ENCODE data around the gene CRYGN.
A peak's percentile ranks its signal among the peaks of the same experiment; 100 is the strongest.

Gene CRYGN

DNA sequence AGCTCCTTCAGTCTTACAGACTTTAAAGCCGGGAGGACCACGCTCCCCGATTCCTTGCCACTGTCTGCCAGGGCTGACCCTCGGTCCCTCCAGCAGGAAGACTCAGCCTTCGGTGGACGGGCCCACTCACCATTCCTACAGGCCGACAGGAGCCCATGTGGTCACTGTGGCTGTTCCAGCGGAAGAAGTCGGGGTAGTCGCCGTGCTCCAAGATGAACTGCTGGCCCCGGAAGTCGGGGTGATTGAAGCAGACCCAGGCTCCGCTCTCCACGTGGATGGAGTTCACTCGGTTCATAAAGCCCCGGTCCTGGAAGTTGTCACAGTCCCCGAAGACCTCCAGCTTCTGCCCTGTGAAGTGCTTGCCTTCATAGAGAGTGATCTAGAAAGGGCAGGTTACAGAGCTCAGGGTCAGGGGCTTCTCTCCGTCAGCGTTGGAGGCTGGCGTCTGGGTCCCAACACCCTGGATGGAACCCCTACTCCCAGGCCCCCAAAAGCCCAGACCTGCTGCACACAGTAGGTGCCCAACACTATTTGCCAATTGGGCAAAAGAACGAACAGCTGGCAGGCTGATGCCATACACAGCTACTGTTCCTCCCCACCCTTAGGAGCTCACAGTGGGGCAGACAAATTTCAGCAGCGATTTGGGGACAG is 1.9 kb downstream of the CRYGN start:
- no peak for DNase-seq

DNA sequence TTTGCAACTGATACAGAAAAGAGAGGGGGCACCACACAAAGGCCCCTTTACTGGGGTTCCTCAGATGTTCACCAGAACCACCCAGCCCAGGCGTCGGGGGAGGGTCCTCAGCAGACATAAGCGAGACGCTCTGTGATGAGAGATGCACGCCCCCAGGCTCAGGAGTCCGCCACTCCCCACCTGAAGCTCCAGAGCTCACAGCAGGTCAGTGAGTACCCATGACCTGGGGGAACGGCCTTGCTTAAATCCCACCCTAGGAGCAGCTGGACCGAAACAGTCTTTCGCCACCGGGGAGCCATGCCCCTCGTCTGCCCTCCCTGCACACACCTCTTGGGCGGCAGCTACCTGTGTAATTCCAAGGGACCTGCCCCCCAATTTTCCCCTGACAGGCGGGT is 2.8 kb downstream of the CRYGN start:
- no peak for DNase-seq

DNA sequence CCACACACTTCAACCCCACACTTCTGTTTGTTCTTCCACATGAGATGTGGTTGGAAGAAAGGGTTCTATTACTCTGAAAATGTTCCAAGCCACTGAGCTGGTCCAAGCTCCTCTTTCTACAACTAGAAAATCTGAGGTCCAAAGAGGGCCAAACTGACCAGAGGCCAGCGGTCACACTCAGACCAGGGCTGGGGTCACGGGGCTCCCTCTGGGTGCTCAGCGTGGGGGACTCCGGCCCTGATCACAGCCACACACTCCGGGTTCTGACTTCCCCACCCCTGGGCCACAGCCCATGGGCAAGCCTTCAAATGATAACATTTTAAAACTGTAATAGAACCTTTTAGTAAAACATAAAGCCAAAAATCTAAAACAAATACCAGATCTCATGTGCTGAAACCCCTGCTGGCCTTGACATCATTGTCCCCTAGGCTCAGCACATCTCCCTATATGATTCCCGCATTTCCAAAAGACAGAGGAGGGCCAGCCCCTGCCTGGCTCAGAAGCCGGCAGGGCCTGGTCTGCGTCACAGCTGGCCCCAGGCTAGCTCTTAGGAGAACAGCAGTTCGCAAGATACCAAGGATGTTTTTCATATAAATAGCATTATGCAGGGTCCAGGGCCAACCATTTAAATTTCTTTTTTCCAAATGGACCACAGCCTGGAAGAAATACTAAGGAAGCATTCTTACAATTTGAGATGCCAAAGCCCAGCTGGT is 3.3 kb downstream of the CRYGN start:
- DNase-seq = no peak

DNA sequence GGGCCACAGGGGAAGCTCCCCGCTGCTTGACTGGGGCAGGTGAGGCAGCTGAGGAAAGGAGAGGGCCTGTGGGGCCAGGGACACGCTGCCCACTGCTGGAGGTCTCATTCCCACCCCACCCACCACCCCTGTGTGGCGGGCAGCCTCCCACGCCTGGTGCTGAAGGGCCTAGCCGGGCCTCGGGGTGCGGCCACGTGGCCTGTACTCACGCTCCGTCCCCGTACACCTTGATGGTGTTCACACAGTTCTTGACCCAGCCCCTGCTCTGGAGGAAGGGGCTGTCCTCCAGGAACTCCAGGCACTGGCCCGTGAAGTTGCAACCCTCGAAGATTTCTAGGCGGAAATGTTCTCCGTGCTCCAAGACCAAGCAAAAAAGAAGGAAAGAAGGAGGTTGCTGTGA is 4.0 kb downstream of the CRYGN start:
- no peak for DNase-seq

DNA sequence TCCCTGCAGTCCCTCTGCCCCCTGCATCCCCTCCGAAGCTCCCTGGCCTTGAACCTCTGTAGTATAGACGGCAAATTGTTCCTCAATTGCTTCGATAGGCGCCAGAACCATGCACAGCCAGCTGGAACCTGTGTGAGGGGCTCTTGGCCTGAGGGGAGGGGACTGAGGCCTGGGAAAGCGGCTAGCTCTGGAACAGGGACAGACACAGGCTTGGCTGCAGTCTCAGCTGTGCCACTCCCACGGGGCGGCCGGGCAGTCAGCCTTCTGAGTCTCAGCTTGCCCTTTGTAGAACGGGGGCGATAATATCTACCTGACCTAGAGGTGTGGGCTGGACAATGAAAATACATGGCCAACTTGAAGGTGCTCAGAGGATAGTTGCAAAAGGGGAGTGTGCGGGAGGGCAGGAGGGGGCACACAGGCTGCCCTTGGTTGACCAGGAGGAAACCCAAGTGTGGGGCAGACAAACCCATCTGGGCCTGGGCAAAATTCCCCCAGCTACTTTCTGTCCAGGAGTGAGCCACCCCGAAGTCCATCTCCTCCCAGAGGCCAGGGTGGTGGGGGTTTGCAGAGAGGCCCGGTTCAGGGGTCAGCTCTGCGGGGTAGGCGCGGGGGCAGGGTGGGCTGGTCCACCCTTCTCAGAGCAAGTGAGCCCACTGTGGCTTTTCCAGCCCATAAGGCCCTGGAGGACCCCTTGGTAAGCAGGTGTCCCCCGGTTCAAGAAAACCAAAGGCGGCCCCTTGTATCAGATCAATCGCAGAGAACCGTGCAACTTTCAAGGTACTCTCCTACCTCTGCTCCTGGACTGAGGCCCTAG is 4.6 kb downstream of the CRYGN start:
- no peak for DNase-seq

DNA sequence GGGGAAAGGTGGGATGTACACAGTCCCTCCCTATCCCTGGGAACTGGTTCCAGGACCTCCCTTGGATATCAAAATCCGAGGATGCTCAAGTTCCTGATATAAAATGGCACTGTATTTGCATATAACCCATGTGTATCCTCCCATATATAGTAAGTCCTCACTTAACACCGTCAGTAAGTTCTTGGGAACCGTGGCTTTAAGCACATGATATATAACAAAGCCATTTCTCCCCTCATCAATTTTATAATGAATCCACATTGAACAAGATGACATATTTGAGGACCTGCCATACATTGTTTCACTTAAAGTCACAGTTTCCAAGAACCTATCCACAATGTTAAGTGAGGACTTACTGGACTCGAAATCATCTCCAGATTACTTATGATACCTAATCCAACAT is 5.4 kb downstream of the CRYGN start:
- DNase-seq = no peak

DNA sequence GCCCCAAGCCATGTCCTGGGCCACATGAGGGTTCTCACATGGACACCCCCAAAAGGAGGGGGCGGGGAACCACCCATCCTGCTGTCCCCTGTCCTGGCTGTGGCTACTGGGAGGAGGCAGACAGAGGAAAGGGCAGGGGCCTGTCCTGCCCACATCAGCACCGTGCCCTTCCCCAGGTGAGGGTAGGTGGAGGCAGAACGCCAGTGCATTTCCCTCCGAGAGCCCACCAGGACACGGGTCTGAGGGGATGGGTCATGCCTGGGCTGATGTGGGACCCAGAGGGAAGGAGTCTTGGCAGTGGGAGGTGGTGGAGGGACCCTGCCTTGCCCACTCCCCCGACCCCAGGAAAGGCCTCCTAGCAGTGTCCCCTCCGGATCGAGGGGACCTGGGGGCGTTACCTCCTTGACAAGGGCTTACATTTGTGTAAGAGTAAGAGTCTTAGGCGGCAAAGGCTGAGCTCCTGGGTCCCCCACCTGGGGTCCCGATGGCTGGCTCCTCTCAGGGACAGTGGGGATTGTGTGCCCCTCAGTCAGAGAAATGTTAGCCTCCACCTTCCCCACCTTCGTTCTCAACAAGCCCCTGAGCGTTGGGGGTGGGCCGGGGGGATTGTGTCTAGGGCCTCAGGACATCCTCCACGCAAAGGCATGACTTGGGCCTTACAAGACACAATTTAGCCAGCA is 6.1 kb downstream of the CRYGN start:
- DNase-seq = no peak

DNA sequence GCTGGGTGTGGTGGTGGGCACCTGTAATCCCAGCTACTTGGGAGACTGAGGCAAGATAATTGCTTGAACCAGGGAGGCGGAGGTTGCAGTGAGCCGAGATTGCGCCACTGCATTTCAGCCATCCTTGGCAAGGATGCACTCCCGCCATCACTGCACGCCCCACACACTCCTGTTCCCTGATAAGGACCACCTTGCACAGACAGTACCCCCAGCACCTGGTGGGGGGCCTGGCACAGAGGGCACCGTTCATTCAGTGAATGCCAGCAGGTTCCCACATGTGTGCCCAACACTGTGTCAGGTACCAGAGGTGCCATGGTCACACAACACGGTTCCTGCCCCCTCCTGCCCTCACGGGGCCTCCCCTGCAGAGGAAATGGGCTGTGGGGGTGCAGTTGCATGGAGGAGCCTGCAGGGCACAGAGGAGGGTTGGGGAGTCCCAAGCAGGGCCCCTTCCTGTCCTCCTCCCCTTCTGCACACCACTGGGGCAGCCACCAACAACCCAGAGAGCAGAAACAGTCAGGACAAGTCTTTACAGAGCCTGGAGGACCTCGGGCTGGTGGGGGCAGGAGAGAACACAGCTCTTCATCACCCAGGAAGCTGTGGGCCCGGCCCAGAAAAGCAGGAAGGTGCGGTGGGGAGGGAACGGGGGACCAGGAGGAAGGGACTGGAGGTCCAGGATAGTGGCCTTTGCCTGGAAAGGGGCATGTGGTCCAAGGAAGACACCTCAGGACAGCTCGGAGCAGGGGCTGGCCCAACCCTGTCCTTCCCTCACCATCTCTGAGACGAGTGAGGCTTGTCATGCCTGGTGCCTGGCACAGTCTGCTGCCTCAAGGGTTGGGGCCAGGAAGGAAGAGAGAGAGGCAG is 7.1 kb downstream of the CRYGN start:
- DNase-seq = no peak

DNA sequence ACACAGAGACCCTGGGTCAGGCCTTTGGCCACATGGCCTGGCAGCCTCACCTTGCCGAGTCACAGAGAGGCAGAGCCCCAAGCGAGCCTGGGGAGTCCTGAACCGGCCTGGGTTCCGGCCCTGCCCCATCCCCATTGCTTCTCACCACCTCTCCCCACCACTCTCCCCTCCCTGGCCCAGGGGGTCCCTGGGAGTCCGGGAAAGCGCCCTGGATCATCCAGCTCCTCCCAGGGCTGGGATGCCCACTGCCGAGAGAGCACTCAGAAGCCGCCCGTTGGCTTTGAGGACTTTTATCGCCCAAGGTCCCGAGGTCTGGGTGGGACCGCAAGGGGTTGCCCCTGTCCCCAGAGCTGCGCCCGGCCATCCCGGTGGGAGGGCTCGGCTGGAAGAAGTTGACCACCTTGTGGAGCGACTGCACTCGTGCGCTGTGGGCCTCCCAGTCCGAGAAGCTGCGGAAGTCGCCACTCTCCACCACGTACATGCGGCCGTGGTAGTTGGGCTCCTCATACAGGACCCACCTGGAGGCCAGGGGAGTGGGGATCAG is 8.1 kb downstream of the CRYGN start:
- no peak for DNase-seq

DNA sequence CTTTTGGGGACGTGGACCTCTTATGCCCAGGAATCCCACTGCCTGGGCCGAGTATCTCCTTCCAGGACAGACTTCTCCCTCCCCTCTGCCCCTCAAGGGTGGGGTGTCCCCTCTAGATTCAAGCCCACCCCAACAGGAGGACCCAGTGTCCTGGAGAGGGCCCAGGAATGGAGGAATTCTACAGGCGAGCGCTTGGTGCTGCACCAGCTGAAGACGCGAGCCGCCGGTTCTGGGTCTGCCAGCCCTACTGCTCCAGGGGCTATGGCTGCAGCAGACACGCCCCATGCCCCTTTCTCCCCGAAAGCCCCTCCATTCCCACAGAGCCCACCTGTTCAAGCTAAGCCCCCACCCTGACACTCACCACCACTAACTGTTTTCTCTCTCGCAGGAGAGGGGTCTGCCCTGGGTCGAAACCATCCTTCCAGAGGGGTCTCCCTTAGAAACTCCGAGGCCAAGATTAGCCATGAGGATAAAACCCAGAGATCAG is 8.6 kb downstream of the CRYGN start:
- DNase-seq = no peak

DNA sequence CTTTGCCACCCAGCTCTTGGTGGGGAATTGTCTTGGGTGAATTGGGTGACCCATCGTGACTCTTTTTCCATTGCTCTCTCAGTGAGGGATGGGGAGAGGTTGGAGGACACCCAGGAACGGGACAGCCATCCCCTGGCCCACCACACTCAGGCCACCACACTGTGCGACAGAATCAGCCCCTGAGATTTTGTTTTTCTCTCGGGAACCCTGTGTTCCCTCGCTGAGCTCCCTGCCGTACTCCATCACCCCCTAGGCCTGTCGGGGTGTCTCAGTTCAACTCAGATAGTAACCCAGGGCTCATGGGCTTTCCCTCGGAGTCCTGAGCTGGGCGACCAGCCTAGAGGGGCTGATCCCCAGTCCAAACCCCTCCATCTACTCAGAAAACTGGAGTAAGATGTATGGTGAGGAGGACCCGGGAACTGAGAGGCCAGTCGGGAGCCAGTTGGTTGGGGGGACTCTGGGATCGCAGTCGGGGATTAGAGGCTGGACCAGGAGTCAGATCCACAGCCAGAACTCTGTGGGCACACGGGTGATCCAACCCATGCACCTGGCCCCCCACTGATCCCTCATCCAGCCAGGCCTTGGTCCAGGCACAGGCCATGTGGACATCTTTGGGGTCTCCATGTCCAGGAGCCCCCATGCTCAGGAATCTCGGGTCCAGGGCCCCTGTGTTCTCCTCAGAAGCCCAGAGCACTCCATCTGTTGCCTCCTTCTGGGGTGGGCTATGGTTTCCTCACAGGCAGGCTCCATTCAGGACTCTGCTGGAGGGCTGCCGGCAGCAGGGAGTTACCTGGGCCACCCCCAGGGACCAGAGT is 9.3 kb downstream of the CRYGN start:
- DNase-seq = no peak

DNA sequence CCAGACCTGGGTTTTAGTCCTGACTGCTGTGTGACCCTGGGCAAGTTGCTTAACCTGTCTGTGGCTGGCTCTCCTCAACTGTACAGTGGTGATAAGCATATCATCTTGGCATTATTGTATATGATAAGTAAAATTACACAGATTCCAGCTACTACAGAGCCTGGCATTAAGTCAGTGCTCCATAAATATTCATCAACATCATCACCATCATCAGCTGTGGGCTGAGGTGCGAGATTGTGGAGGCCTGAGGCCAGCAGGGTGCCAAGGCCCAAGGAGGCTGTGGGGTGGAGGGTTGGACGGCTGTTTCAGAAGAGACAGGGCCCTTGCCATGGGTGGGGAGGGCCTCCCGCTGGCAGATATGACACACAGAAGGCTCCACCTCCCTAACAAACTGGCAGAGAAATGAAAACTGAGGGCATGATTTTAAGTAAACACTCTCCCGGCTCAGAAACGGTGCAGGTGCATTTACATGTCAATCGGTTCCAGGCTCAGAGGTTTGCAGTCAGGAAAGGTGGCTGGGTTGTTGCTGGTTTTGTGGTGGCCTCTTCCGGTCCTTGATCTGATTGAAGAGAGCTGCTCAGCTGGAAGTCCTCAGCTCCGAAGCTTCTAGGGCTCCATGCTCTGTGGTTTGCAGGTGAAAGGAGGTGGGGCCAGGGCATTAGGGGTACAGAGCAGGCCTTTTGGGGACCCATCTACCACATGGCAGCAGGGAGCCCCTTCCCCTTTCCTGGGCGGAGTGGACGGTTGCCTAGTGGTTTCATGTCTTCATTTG is 10.2 kb downstream of the CRYGN start:
- DNase-seq = peak; percentile 55 to 68

DNA sequence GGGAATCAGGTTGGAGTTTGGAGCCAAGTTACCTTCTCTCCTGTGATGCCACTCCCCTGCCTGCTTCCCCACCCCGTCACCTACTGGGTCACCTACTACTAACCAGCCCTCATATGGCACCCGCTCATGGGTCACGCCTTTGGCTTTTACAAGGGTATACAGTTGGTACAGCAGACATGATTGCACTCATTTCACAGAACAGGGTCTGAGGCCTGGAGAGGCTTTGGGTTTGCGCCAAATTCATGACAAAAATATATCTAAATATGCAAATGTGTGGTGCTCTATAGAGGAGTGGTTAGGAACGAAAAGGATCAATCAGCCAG is 10.7 kb downstream of the CRYGN start:
- no peak for DNase-seq

DNA sequence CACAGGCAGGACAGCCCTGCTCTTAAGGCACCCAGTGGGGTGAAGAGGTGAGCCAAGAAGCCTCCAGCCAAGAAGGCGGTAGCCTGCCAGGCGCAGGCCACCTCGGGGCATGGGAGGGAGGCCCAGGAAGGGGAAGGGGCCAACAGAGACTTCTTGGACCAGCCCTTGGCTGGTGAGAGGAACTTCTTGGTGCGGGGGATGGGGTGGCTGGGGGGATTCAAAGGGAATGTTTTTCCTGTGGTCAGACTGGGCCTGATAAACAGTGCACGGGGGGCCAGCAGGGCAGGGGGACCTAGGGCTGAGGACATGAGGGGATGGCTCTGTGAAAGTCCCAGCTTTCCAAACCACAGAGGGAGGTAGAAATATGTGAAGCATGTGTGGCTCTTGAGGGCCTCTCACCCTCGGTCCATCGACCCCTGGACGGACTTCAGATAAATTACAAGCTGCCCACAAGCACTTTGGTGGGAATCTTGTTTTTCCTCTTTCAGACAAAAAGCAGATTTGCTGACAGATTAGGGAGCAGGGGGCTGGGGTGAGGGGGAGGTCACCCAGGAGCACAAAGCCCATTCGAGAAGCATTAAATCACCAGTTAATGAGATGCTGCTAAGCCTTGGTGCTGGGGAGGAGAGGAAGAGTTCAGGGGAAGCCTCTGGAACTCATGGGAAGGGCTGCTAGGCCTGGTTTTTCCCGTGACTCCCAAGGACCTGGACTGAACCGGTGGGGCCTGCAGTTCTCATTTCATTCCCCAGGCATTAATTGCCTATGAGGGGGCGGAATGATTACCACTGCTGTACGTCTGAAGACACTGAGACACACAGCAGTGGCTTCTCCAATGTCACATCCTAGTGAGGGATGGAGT is 11.3 kb downstream of the CRYGN start:
- DNase-seq = no peak

DNA sequence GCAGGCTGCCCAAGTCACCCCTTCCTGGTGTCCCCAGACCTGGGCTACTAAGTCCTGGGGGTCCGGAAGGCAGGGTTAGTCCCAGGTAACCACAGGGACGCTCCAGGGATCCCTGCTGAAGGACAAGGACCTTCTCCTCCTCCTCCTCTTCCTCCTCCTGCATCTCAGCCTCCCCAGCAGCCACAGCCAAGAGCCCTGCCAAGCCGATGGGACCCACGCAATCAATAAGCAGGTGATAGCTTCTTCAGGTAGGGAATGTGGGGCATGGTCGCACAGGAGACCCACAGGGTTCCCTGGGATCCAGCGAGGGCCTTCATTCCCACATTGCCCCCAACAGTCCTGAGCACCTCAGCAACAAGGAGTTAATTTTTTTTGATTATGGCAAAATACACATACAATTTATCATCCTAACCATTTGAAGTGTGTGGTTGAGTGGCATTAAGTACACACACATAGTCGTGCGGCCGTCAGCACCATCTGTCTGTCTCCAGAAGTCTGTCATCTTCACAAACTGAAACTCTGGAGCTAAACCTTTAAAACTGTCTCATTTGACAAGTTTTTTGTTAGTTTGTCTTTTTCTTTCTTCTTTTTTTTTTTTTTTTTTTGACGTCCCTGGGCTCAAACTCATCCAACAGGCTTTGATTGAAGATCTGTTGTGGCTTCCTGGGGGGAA is 12.1 kb downstream of the CRYGN start:
- DNase-seq = no peak

DNA sequence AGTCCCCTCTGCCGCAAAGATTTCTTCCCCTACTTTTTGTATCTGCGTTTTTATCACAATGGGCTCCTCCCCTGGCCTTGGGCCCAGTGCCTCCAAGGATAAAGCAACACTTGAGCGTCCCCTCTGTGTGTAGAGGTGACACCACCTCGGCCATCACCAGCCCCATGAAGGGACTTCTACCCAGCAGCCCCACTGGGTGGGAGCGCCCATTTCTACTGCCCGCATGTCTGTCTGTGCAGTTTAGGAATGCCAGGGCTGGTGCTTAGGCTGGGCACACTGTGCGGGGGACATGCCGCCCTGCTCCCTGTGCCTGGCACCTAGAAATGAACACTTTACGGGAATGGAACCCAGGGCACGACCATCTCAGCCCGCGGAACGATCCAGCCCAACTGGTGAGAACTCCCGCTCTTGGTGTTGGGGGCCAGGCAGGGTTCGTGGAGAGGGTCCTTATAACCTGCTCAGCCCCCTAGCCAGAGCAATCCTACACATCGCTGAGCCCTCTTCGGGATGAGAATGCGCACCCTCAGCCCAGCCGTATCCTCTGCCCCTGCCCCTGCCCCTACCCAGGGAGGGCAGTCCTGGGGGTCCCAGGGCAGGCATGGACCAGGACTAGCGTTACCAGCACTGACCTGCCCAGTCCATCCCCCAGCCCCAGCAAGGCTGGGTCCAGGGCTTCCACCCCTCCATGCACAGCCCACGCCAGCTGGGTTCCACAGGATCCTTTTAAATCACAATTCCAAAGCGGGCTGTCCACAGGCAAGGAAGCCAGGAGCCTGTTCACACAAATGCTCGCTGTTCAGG is 12.8 kb downstream of the CRYGN start:
- no peak for DNase-seq

DNA sequence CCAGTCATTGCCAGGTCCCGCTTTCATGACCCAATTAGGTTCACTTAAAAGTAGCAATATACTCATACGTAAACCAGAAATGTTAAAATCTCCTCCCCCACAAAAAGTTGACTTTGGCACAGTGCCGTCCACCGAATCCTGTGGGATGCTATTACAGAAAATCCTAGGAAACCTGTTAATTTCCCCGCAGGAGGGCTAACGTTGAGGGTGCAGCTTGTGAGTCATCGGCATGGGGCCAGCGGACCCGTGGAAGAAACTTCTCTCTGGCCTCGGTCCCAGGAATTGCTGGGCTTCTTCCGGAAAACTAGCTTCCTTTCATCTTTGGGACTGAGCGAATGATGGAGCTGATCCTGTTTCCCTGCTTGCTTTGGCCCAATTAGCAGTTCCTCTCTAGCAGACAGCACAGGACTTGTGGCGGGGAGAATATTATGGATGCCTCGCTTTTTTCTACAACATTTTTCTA is 13.5 kb downstream of the CRYGN start:
- peak in 1 of 2 experiments; percentile 23 for DNase-seq
